Thyroid gland (tissue), 4 donors: ENCODE data around the gene TPD52L1.

ENCODE experiments used
- CTCF ChIP-seq, 6 experiments: fragments of 200-600 bp in 3 of 6; fragments of 450-650 bp in 3 of 6; sonication (generic) in 3 of 6; IDR thresholded peaks; one replicate each; pipeline ENCODE4 v1.5.1; 2016 to 2019; ENCODE audit warnings: antibody characterized with exemption in 6 of 6, mild to moderate bottlenecking in 2 of 6, inconsistent platforms in 1 of 6, moderate library complexity in 1 of 6
- POLR2A ChIP-seq, 2 donors: fragments of 450-650 bp; IDR thresholded peaks; one replicate each; pipeline ENCODE4 v1.6.1; 2017; ENCODE audit warnings: antibody characterized with exemption in 2 of 2, mild to moderate bottlenecking in 2 of 2, moderate library complexity in 1 of 2

GRCh38 chr6:125222531-125223455 lies 69.2 kb downstream of the TPD52L1 start:
- TF ChIP-seq CTCF (IDR thresholded peaks at IDR 0.05), result no peak
- TF ChIP-seq POLR2A (IDR thresholded peaks at IDR 0.05), result no peak
